Stimulated activated CD8-positive, alpha-beta memory T cell treated with anti-CD3 and anti-CD28 coated beads, Interleukin-4, amount 100 ng/mL, for 1 hour (primary cell): ENCODE measurements around the gene ARHGEF10L.

Source experiments
- DNase-seq, 2 donors: peaks; one replicate each; pipeline ENCODE4 v3.0.0-alpha.2; 2020; ENCODE audit warnings: low read depth in 2 of 2, low spot score in 1 of 2

ARHGEF10L gene

GRCh38 chr1:17672226-17672625, 132.7 kb downstream of the ARHGEF10L start:
- no peak for DNase-seq

DNA sequence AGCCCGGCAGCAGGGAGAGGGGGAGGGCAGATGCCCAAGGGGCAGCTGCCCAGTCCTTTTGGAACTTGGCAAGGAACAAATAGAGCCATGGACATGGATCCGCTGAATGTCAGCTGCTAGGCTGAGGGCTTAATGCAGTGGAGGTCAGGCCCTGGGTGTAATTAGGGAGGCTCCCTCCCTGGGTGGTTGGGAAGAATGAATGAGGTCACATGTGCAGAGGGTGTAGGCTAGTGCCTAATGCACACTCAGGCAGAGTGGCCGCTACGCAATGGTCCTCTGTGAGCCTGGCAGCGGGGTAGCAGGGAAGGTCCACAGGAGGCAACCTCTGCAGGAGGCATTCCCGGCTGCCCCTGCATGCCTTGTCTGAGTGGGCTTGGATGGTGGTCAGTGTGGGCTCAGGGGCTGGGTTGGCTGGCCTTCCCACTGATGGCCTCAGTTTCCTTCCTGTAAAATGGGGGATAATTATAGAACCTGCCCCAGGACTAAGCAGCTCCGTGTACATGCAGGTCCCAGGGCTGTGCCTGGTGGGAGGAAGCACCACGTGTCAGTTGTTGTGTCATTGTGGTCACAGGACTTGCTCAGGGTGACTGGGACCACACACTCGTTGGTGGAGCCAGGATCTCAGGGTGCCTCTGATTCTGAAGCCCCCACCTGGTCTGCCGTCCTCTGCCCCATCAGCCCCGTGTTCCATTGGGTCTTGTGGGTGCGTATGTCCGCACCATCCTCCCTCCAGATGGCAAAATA, 134.0 kb downstream of the ARHGEF10L start:
- DNase-seq, result no peak

GRCh38 chr1:17674726-17675500, 135.4 kb downstream of the ARHGEF10L start:
- no peak for DNase-seq

DNA sequence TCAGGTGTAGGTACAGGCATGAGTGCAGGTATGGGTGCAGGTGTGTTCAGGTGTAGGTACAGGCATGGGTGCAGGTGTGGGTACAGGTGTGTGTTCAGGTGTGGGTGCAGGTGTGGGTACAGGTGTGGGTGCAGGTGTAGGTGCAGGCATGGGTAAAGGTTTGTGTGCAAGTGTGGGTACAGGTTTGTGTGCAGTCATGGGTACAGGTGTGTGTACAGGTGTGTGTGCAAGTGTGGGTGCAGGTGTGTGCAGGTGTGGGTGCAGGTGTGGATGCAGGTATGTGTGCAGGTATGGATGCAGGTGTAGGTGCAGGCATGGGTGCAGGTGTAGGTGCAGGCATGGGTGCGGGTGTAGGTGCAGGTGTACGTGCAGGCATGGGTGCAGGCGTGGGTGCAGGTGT, 136.2 kb downstream of the ARHGEF10L start:
- DNase-seq, result no peak

- no peak for DNase-seq
Observed at GRCh38 chr1:17676387-17677060, 137.0 kb downstream of the ARHGEF10L start.

GRCh38 chr1:17678011-17678410, 138.5 kb downstream of the ARHGEF10L start:
- DNase-seq, result no peak

- DNase-seq, result no peak
Observed at GRCh38 chr1:17679856-17680255, 140.4 kb downstream of the ARHGEF10L start.

DNA sequence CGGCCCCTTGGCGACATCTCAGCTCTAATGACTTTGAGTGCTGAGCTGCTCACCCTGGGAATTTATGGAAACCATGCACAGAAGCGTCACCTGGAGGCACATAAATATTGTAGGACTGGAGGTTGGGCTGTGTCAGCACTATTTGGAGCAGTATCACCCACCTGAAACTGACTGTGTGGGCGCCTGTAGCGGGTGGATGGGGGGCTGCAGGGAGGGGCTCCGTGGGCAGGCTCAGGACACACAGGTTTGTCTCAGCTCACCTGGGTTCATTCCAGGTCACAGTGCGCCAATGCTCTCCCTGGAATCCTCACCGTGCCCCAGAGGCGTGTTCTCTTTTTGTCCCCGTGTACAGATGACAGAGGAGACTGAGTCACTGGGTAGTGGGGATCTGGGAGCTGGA, 140.8 kb downstream of the ARHGEF10L start:
- DNase-seq, result no peak

- DNase-seq, result no peak
Observed at GRCh38 chr1:17682400-17682799, 142.9 kb downstream of the ARHGEF10L start.

- no peak for DNase-seq
Observed at GRCh38 chr1:17683598-17683997, 144.1 kb downstream of the ARHGEF10L start.

DNA sequence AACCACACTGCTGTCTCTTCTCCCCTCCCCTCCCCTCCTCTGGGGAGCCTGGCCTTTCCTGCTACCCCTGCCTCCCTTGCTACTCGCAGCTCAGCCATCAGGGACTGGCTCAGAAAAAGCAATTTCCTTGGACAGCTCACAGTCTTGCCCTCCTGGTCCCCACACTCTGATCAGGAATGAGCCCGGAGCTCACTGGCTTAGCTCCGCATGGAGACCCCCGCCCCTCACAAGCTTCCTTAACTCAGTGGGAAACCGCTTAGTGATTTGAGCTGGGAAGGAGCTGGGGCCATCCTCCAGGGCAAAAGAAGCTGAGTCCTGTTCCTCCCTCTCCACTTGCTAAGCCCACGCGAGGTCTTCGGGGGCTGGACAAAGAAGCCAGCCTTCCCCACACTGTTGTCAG, 145.3 kb downstream of the ARHGEF10L start:
- no peak for DNase-seq

DNA sequence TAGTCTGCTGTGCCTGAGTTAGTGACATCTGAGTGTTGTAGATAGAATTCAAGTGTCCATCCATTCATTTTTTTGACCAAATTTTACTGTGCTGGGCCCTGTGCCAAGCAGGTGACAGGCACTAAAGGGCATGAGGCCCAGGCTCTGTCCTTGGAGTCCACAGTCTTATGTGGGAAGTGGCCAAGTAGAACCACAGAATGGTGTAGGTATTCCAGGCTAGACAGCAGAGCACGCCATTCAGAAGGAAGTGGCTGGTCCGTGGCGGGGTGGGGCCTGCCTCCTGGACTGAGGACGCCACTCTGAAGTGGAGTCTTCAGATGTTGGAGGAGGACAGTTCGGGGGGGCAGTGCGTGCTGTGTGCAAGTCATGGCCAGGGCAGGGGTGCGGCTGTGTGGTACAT, 146.8 kb downstream of the ARHGEF10L start:
- no peak for DNase-seq

DNA sequence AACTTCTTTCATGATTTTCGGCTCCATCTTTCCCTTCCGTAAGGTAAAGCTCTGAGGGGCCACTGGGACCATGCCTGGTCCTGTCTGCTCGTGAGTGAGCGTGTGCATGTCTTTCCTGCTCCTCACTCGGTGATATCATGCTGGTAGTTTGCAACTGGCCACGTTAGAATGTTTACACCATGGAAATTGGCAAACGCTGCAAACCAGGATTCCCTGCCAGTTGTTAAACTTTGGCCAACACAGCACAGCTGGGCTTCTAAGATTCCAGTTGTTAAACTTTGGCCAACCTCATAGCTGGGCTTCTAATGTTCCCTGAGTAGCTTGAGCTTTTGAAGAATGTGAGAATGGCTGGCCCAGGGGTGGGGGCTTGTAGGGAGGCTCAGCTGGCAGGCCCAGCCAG, 147.6 kb downstream of the ARHGEF10L start:
- no peak for DNase-seq

- no peak for DNase-seq
Observed at GRCh38 chr1:17688217-17688810, 148.8 kb downstream of the ARHGEF10L start.

DNA sequence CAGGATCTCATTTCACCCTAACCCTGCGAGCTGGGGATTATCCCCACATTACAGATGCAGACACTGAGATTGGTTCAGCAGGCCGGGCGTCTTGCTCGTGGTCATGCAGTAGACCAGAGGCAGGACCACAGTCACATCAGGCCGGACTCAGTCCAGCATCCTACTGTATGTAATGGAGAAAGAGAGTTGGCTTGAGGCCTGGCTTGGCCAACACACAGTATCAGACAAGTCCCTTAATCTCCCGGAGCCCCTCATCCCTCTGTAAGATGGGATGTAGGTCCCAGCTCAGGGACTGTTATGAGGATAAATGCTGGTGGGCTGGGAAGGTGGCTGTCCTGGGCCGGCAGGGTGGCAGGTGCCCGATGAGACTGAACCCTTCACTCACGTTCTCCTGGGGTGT, 149.5 kb downstream of the ARHGEF10L start:
- no peak for DNase-seq

DNA sequence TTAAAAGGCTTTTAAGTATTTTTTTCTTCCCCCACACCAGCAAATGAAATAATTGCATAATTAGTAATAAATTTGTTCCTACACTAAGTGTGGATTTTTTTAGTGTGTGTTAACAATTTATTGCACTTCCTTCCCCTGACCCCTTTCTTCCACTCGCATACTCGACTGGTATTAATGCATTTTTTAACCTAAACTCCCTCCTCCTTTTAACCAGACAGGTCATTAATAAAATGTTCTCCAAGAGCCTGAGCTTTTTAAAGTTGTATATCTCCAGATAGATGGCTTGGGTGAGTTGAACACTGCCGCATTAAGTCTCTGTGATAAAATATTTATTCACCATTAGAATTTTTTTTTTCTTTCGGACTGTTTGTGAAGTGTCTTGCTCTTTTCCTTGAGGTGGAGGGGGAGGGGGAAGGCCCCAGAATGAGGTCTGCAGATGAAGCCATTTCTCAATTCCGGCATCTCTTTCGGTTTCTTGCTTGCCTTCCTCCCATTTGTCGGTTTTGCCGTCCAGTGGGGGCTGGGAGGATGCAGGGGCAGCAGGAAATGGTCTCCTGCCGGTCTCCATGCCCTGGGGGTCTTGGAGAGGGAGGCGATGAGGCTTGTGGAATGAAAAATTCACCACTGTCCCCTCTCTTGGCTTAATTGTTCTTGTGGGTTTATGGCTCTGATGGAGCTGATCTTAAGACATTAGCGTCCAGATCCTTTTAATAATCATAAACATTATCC, 151.6 kb downstream of the ARHGEF10L start:
- DNase-seq, result no peak

DNA sequence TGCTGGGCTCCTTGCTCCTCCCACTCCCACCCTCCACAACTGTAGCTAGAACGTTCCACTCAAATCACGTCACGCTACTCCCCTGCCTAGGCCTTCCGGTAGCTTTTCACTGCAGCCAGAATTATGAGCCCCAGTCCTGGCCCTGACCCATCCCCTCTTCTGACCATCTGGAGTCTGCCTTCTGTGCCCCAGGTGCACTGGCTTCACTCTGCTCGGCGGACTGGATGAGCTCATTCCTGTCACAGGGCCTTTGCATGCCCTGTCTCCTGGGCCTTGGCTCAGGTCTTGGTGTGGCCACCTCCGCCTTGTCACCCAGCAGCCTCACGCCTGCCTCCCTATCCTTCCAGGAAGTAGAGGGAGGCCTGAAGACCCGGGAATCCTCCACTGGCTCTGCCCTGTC, 153.1 kb downstream of the ARHGEF10L start:
- no peak for DNase-seq

DNA sequence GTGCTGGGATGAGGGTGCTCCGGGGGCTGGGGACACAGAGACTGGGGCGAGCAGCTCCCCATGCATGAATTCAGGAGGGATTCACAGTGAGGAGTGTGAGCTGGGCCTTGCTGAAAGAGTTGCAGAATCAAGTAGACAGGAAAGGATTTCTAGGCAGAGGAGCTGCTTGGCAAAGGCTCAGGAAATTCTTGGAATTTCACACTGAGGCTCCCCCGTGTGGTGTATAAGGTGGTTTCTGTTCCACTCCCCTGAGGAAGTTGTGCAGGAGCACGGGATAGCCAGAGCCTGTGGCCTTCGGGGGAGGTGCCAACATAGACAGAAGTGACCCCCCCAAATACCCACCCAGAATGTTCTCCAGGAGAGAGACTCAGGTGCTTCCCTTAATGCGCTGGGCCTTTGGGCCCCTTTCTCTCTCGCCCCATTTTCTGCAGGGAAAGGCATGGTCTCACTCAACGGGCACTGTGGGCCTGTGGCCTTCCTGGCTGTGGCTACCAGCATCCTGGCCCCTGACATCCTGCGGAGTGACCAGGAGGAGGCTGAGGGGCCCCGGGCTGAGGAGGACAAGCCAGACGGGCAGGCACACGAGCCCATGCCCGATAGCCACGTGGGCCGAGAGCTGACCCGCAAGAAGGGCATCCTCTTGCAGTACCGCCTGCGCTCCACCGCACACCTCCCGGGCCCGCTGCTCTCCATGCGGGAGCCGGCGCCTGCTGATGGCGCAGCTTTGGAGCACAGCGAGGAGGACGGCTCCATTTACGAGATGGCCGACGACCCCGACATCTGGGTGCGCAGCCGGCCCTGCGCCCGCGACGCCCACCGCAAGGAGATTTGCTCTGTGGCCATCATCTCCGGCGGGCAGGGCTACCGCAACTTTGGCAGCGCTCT, 157.2 kb downstream of the ARHGEF10L start:
- no peak for DNase-seq

GRCh38 chr1:17697458-17697857, 158.0 kb downstream of the ARHGEF10L start:
- no peak for DNase-seq

GRCh38 chr1:17699581-17699980, 160.1 kb downstream of the ARHGEF10L start:
- DNase-seq, result no peak
